Uterus (tissue), 2 donors: ENCODE results near the gene MSGN1.

Experiments used
- POLR2A ChIP-seq, 2 donors: fragments of 450-650 bp; IDR thresholded peaks; one replicate each; pipeline ENCODE4 v1.6.1; 2016; ENCODE audit warnings: antibody characterized with exemption in 2 of 2, mild to moderate bottlenecking in 1 of 2, moderate library complexity in 1 of 2
- TF ChIP-seq, protein P1 (sequence below), 4 experiments: fragments of 200-600 bp in 2 of 4; fragments of 450-650 bp in 2 of 4; sonication (generic) in 2 of 4; IDR thresholded peaks; one replicate each; pipeline ENCODE4 v1.5.1; 2016 to 2019; ENCODE audit warnings: antibody characterized with exemption in 4 of 4, mild to moderate bottlenecking in 2 of 4, moderate library complexity in 1 of 4

- TF ChIP-seq, protein P1, sequence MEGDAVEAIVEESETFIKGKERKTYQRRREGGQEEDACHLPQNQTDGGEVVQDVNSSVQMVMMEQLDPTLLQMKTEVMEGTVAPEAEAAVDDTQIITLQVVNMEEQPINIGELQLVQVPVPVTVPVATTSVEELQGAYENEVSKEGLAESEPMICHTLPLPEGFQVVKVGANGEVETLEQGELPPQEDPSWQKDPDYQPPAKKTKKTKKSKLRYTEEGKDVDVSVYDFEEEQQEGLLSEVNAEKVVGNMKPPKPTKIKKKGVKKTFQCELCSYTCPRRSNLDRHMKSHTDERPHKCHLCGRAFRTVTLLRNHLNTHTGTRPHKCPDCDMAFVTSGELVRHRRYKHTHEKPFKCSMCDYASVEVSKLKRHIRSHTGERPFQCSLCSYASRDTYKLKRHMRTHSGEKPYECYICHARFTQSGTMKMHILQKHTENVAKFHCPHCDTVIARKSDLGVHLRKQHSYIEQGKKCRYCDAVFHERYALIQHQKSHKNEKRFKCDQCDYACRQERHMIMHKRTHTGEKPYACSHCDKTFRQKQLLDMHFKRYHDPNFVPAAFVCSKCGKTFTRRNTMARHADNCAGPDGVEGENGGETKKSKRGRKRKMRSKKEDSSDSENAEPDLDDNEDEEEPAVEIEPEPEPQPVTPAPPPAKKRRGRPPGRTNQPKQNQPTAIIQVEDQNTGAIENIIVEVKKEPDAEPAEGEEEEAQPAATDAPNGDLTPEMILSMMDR (IDR thresholded peaks at IDR 0.05), result no peak
- no peak for TF ChIP-seq POLR2A (IDR thresholded peaks at IDR 0.05)
Measured at GRCh38 chr2:17798338-17798737, 17.9 kb upstream of the MSGN1 start.
